ENCODE measurements around the gene PCDHA11. TPM values are rescaled to one million over a fixed set of nuclear protein-coding genes. Genes with fewer than 3 reads are reported as not detected.
"Not testable (repeated sequence)": the region's sequence is repeated elsewhere in the genome, so short reads cannot be mapped to it uniquely, and the experiment has no call there.

PCDHA11 gene
- total RNA-seq, 4 donors from 2014 or later: 0.48 to 1.2 TPM; not detected in 2

- in situ Hi-C loops (cut with MboI; ENCODE audit: low pct_ligation_motif_present in 1 of 4, low pct_unique_long_range_greater_than_20kb in 1 of 4, low sequenced_read_pairs in 3 of 4): no loop called here
These were observed 1.8 kb downstream of the PCDHA11 start for GRCh38 chr5:140870221-140871201.

GRCh38 chr5:140875085-140876065 is 6.6 kb downstream of the PCDHA11 start, which contains the start of gene PCDHA12:
Gene PCDHA12, plus strand, starts transcription at chr5:140875308. Its CDS starts 165 bp downstream, at chr5:140875473.
- DNase-seq: no peak
- H3K4me1 ChIP-seq: no peaks in the 10 kb centered on the region
- no peak for TF ChIP-seq EP300 (IDR thresholded peaks at IDR 0.05; ENCODE audit: low read depth)
- TF ChIP-seq POLR2AphosphoS5 (IDR thresholded peaks at IDR 0.05): no peak
- no peak for TF ChIP-seq CTCF (IDR thresholded peaks at IDR 0.05)
- no peak for TF ChIP-seq POLR2A (IDR thresholded peaks at IDR 0.05)
- peaks cover 11% of the 10 kb centered on the region for H3K27me3 ChIP-seq
- in situ Hi-C loops (cut with MboI; ENCODE audit: low pct_ligation_motif_present in 1 of 4, low pct_unique_long_range_greater_than_20kb in 1 of 4, low sequenced_read_pairs in 3 of 4) (no loop called here), intact Hi-C loops (cut with DNase I; ENCODE audit: low total_unique reads) (no loop called here)
- no peak within 1 kb of the TSS for H3K4me3 ChIP-seq
- no peak within 1 kb of the TSS for H3K27ac ChIP-seq
- 40 to 53% methylated on average over 19 to 47 of the region's 47 CpGs for WGBS, 2 donors (ENCODE audit: low coverage in 1 of 2)
- H3K9me3 ChIP-seq: peaks cover 0 to 45% of the 10 kb centered on the region in 2 donors
- H3K36me3 ChIP-seq: no peaks in the 10 kb centered on the region

More at GRCh38 chr5:140870221-140871201, 1.8 kb downstream of the PCDHA11 start:
- intact Hi-C loops (cut with DNase I; ENCODE audit: low total_unique reads): no loop called here
- Histone ChIP-seq H3K27ac (no peak overlapping the region), H3K4me3 (no peak overlapping the region), H3K36me3 (no peaks in the 10 kb centered on the region), H3K9me3 (peaks cover 17 to 20% of the 10 kb centered on the region in 2 donors), H3K4me1 (no peaks in the 10 kb centered on the region), H3K27me3 (no peaks in the 10 kb centered on the region)
- 86% methylated on average over 88 of the region's 114 CpGs; no CpG with 5 or more reads in 1 of the 2 donors for WGBS, 2 donors (ENCODE audit: low coverage in 1 of 2)
- no peak for TF ChIP-seq EP300 (IDR thresholded peaks at IDR 0.05; ENCODE audit: low read depth)
- TF ChIP-seq POLR2A (IDR thresholded peaks at IDR 0.05): no peak
- TF ChIP-seq POLR2AphosphoS5 (IDR thresholded peaks at IDR 0.05): no peak
- TF ChIP-seq CTCF (IDR thresholded peaks at IDR 0.05): no peak
- no peak for DNase-seq

- H3K27me3 ChIP-seq: peaks cover 11% of the 10 kb centered on the region
- intact Hi-C loops (cut with DNase I; ENCODE audit: low total_unique reads): not testable (repeated sequence)
These were observed 7.9 kb downstream of the PCDHA11 start for GRCh38 chr5:140876541-140877261.

DNA sequence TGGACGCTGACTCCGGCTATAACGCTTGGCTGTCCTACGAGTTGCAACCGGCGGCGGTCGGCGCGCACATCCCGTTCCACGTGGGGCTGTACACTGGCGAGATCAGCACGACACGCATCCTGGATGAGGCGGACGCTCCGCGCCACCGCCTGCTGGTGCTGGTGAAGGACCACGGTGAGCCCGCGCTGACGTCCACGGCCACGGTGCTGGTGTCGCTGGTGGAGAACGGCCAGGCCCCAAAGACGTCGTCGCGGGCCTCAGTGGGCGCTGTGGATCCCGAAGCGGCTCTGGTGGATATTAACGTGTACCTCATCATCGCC is 8.5 kb downstream of the PCDHA11 start:
- Histone ChIP-seq H3K27me3 (peaks cover 11% of the 10 kb centered on the region), H3K36me3 (no peaks in the 10 kb centered on the region), H3K4me1 (no peaks in the 10 kb centered on the region), H3K27ac (no peak overlapping the region), H3K9me3 (peaks cover 0 to 37% of the 10 kb centered on the region in 2 donors), H3K4me3 (no peak overlapping the region)
- in situ Hi-C loops (cut with MboI; ENCODE audit: low pct_ligation_motif_present in 1 of 4, low pct_unique_long_range_greater_than_20kb in 1 of 4, low sequenced_read_pairs in 3 of 4): no loop called here
- 81% methylated on average over 37 of the region's 37 CpGs; no CpG with 5 or more reads in 1 of the 2 donors for WGBS, 2 donors (ENCODE audit: low coverage in 1 of 2)
- TF ChIP-seq EP300 (IDR thresholded peaks at IDR 0.05; ENCODE audit: low read depth): no peak
- TF ChIP-seq CTCF (IDR thresholded peaks at IDR 0.05): no peak
- TF ChIP-seq POLR2A (IDR thresholded peaks at IDR 0.05): no peak
- no peak for TF ChIP-seq POLR2AphosphoS5 (IDR thresholded peaks at IDR 0.05)
- intact Hi-C loops (cut with DNase I; ENCODE audit: low total_unique reads): no loop called here
- no peak for DNase-seq

More at GRCh38 chr5:140876541-140877261, 7.9 kb downstream of the PCDHA11 start:
- in situ Hi-C loops (cut with MboI; ENCODE audit: low pct_ligation_motif_present in 1 of 4, low pct_unique_long_range_greater_than_20kb in 1 of 4, low sequenced_read_pairs in 3 of 4); DNase-seq; H3K4me3 ChIP-seq; H3K36me3 ChIP-seq; H3K4me1 ChIP-seq; H3K27ac ChIP-seq: not testable (repeated sequence)
- 80 to 84% methylated on average over 1 to 80 of the region's 80 CpGs for WGBS, 2 donors (ENCODE audit: low coverage in 1 of 2)
- peaks cover 0 to 41% of the 10 kb centered on the region in 2 donors for H3K9me3 ChIP-seq

Data from transverse colon (tissue), 4 donors.